Measurements from ENCODE around the gene LY6G6F.
A peak's percentile ranks its signal among the peaks of the same experiment; 100 is the strongest.

Gene LY6G6F

GRCh38 chr6:31677955-31678354 is 28.7 kb upstream of the LY6G6F start:
- DNase-seq: no peak

- peak; percentile 68 for DNase-seq
Measured at GRCh38 chr6:31680226-31681134, 26.2 kb upstream of the LY6G6F start, which contains the start of gene LY6G5C. Gene LY6G5C (minus strand): TSS chr6:31681067. CDS start chr6:31680373, 694 bp downstream.

- no peak for DNase-seq
Measured at GRCh38 chr6:31681135-31681671, 25.5 kb upstream of the LY6G6F start.

- no peak for DNase-seq
Measured at GRCh38 chr6:31683591-31683990, 23.1 kb upstream of the LY6G6F start.

GRCh38 chr6:31686483-31686882 is 20.2 kb upstream of the LY6G6F start:
- DNase-seq: no peak

GRCh38 chr6:31687321-31687720 is 19.3 kb upstream of the LY6G6F start:
- DNase-seq: no peak

- no peak for DNase-seq
Measured at GRCh38 chr6:31687860-31688693, 18.6 kb upstream of the LY6G6F start.

- no peak for DNase-seq
Measured at GRCh38 chr6:31689249-31690110, 17.2 kb upstream of the LY6G6F start.

- no peak for DNase-seq
Measured at GRCh38 chr6:31690231-31691077, 16.2 kb upstream of the LY6G6F start.

GRCh38 chr6:31691078-31691463 is 15.6 kb upstream of the LY6G6F start:
- DNase-seq: no peak

- DNase-seq: no peak
Measured at GRCh38 chr6:31691564-31692108, 15.0 kb upstream of the LY6G6F start.

GRCh38 chr6:31692353-31692752 is 14.3 kb upstream of the LY6G6F start:
- no peak for DNase-seq

GRCh38 chr6:31692886-31693285 is 13.8 kb upstream of the LY6G6F start:
- DNase-seq: no peak

GRCh38 chr6:31693535-31693934 is 13.1 kb upstream of the LY6G6F start:
- no peak for DNase-seq

- no peak for DNase-seq
Measured at GRCh38 chr6:31697555-31697954, 9.1 kb upstream of the LY6G6F start.

- DNase-seq: no peak
Measured at GRCh38 chr6:31700740-31701401, 5.8 kb upstream of the LY6G6F start.

- peak; percentile 40 for DNase-seq
Measured at GRCh38 chr6:31701666-31702404, 4.8 kb upstream of the LY6G6F start.

- no peak for DNase-seq
Measured at GRCh38 chr6:31702405-31702818, 4.3 kb upstream of the LY6G6F start.

- DNase-seq: peak; percentile 94
Measured at GRCh38 chr6:31702819-31703716, 3.6 kb upstream of the LY6G6F start, which contains the start of gene ABHD16A. Gene ABHD16A (minus strand): TSS chr6:31703324. CDS start chr6:31703281, 43 bp downstream.

All from DMS 273 treated with DMSO at 0.1 percent for 48 hours (cell line).